ENCODE data around the gene THADA. TPM values are rescaled to one million over a fixed set of nuclear protein-coding genes. Genes with fewer than 3 reads are reported as not detected.

THADA gene
- total and polyA plus RNA-seq, 12 donors = 7.5 to 18.0 (median 15.2) TPM

DNA sequence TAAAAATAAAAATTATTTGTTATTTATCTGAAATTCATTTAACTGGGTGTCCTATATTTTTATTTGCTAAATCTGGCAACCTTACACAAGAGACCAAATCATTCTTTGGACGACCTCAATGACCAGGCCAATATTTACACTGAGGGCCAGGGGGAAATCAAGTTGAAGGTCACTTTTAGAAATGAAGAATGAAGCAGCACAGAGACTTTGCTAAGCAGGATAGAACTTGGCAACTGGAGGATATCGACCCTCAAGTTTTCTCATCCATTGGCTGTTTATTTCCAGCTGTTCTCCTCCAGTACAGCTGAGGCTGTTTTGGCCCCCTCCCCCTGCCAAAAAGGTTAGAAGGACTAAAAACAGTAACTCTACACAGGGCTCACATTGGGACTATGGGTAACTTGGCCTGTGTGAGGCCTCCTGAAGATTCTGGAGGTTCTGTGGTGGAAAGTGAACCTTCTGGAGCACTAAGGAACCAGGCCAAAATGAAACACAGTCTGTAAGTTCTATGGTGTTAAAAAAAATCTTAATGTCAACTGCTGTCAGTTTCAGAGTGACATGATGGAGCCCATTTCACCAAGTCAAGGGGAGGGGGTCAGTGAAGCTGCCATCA lies 337.2 kb downstream of the THADA start:
- Histone ChIP-seq H3K9me3 (no peaks in the 10 kb centered on the region), H3K27me3 (no peaks in the 10 kb centered on the region), H3K4me1 (peaks cover 0 to 22% (median 14%) of the 10 kb centered on the region in 9 donors), H3K27ac (no peak overlapping the region), H3K4me3 (no peak overlapping the region), H3K36me3 (peaks cover 0 to 15% (median 0%) of the 10 kb centered on the region in 9 donors)
- 71 to 78% methylated on average over 2 of the region's 2 CpGs for WGBS, 2 donors
- no peak for ATAC-seq
- no peak for DNase-seq
- TF ChIP-seq, protein P1, sequence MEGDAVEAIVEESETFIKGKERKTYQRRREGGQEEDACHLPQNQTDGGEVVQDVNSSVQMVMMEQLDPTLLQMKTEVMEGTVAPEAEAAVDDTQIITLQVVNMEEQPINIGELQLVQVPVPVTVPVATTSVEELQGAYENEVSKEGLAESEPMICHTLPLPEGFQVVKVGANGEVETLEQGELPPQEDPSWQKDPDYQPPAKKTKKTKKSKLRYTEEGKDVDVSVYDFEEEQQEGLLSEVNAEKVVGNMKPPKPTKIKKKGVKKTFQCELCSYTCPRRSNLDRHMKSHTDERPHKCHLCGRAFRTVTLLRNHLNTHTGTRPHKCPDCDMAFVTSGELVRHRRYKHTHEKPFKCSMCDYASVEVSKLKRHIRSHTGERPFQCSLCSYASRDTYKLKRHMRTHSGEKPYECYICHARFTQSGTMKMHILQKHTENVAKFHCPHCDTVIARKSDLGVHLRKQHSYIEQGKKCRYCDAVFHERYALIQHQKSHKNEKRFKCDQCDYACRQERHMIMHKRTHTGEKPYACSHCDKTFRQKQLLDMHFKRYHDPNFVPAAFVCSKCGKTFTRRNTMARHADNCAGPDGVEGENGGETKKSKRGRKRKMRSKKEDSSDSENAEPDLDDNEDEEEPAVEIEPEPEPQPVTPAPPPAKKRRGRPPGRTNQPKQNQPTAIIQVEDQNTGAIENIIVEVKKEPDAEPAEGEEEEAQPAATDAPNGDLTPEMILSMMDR (IDR thresholded peaks at IDR 0.05) = no peak
- intact Hi-C loops (cut with DNase I) = no loop called here

DNA sequence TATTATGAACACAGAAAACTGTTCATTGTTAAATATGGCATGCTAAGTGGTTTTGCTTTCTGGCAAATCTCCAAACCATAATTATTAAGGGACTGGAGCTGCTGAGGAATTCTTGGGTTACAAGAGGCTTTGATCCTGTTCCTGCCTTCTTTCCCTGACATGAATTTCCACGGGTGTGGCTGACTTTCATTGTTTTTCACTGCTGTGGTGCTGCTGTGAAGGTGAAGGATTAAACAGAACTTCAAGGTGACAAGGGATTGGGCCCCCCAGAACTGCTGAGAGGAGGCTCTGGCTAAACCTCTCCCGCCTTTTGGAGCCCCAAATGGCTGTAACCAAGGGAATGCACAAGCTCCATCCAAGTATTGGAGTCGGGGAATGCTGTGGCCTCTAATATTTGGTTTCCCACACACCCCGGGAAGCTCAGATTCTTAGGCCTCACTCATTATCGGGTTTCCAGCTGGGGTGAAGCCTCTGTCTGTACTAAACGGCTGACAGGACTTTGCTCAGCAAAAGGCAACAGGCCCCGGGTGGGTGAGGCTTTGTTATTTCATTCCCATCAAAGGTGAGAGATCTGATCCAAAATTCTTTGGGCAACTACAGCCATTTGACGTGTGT lies 340.4 kb downstream of the THADA start:
- Histone ChIP-seq H3K27me3 (no peaks in the 10 kb centered on the region), H3K9me3 (no peaks in the 10 kb centered on the region), H3K4me3 (no peak overlapping the region), H3K36me3 (peaks cover 0 to 15% (median 0%) of the 10 kb centered on the region in 9 donors), H3K27ac (peak overlapping the region in 1 of 10 donors; percentile 29), H3K4me1 (peaks cover 7 to 32% (median 20%) of the 10 kb centered on the region in 9 donors)
- intact Hi-C loops (cut with DNase I) = no loop called here
- TF ChIP-seq, protein P1 (IDR thresholded peaks at IDR 0.05) = no peak
- DNase-seq = no peak
- 60 to 70% methylated on average over 8 of the region's 8 CpGs for WGBS, 2 donors
- ATAC-seq = no peak

DNA sequence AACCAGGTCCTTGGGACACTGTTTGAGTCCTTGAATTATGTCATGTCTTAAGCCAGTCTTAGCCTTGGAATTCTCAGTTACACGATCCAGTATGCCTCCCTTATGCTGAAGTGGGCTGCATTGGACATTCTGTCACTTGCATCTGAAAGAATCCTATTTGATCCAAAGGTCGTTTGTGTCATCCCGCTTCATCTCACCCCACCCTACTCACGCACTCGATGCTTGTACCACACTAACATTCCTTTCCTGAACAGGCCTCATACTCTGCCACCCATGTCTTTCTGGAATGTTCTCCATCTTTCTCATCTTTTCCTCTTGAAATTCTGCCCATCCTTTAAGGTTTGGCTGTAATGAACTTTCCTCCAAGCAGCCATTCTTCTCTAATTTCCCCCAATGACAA lies 341.5 kb downstream of the THADA start:
- Histone ChIP-seq H3K27me3 (no peaks in the 10 kb centered on the region), H3K9me3 (no peaks in the 10 kb centered on the region), H3K4me3 (no peak overlapping the region), H3K36me3 (peaks cover 0 to 15% (median 0%) of the 10 kb centered on the region in 9 donors), H3K27ac (no peak overlapping the region), H3K4me1 (peaks cover 7 to 32% (median 20%) of the 10 kb centered on the region in 9 donors)
- intact Hi-C loops (cut with DNase I) = no loop called here
- no peak for DNase-seq
- TF ChIP-seq, protein P1 (IDR thresholded peaks at IDR 0.05) = no peak
- ATAC-seq = no peak
- WGBS, 2 donors = 90 to 94% methylated on average over 5 of the region's 5 CpGs

DNA sequence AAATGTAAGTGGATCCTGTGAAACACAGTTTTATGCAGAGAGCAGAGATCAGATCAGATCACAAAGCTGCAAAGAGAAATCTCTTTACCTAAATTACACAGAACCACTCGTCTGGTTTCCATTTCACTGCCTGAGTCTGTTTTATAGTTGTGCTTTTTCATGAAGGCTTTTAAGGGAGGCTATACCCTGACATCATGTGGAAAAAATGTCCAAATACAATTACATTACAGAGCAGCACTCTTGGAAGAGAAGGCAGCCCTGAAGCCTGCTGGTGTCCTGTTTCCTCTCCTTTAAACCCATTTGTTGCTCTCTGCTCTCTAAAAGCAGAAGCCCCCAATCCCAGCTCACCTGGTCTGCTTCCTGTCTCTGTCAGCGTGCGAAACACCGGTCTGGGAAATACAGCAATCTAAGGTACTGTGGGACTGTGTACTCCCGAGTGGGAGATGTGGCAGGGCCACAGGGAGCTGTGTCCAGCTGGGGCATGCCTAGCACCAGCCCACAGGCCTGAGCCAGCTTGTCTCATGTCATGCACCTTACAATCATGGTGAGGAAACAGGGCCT lies 344.6 kb downstream of the THADA start:
- TF ChIP-seq, protein P1 (IDR thresholded peaks at IDR 0.05) = peak in 1 of 9 donors; percentile 10
- peaks cover 0 to 6% (median 0%) of the 10 kb centered on the region in 9 donors for H3K36me3 ChIP-seq
- 44 to 52% methylated on average over 5 of the region's 5 CpGs for WGBS, 2 donors
- ATAC-seq (peak in 7 of 8 donors; percentile 62 to 83 (median 79)), DNase-seq (no peak)
- no peak overlapping the region for H3K4me3 ChIP-seq
- intact Hi-C loops (cut with DNase I) = no loop called here
- peaks cover 7 to 30% (median 19%) of the 10 kb centered on the region in 9 donors for H3K4me1 ChIP-seq
- no peaks in the 10 kb centered on the region for H3K27me3 ChIP-seq
- H3K27ac ChIP-seq = peak overlapping the region in 9 of 10 donors; percentile 35 to 86 (median 69)
- no peaks in the 10 kb centered on the region for H3K9me3 ChIP-seq

Measured in heart right ventricle (tissue), 16 donors.